HUES6 (cell line): Measurements from ENCODE around the gene SYNE2.
A peak's percentile ranks its signal among the peaks of the same experiment; 100 is the strongest.

ENCODE experiments used
- H3K27ac ChIP-seq: 2 replicates; pipeline ENCODE4 v1.7.0; 2013; ENCODE audit warnings: low read depth, mild to moderate bottlenecking, low read length, inconsistent platforms
- H3K27me3 ChIP-seq: 2 replicates; pipeline ENCODE4 v1.6.1; 2013; ENCODE audit warnings: low read length; ENCODE audit not compliant: control insufficient read depth, insufficient read depth
- H3K36me3 ChIP-seq: 2 replicates; pipeline ENCODE4 v1.6.1; 2013; ENCODE audit warnings: low read length; ENCODE audit not compliant: control insufficient read depth, insufficient read depth
- H3K4me1 ChIP-seq: 2 replicates; pipeline ENCODE4 v1.6.1; 2013; ENCODE audit warnings: low read length; ENCODE audit not compliant: control insufficient read depth, insufficient read depth
- H3K4me3 ChIP-seq: 2 replicates; pipeline ENCODE4 v1.5.1; 2013; ENCODE audit warnings: low read depth, low read length
- H3K9ac ChIP-seq: one replicate; pipeline ENCODE4 v1.6.1; 2013; ENCODE audit warnings: mild to moderate bottlenecking, low read length
- H3K9me3 ChIP-seq: 2 replicates; pipeline ENCODE4 v1.6.1; 2013; ENCODE audit warnings: low read depth, low read length; ENCODE audit not compliant: control insufficient read depth, insufficient read depth

The SYNE2 gene

DNA sequence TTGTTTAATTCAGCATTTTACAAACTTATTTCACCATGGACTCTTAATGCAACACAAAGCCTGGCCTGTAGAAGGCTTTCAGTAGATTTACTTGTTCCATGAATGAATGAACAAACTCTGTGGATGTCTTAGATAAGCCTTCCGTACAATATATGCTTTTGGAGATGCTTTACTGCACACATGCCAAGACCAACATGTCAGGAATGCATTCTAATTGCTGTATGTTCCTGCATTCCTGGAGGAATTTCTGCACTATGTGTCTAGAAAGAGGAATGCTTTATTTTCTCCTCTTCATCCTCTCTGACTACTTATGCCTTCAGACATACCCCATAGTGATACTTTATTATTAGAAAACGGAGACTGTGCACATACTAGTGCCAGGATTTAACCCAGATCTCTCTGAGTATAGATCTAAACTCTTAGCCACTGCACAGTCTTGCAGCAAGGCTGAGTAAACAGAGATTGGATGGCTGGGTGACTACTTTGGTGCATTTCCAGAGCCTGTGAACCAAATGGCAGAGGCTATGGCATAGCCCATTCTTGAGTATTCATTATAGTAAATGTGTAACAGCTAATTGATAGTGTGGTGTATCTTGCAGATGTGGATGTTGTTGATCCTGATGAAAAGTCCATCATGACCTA lies 108.2 kb downstream of the SYNE2 start:
- no peaks in the 10 kb centered on the region for H3K27me3 ChIP-seq
- H3K27ac ChIP-seq = no peak overlapping the region
- H3K4me1 ChIP-seq = peaks cover 17% of the 10 kb centered on the region
- H3K36me3 ChIP-seq = peaks cover 14% of the 10 kb centered on the region
- no peak overlapping the region for H3K9ac ChIP-seq
- no peaks in the 10 kb centered on the region for H3K9me3 ChIP-seq
- H3K4me3 ChIP-seq = no peak overlapping the region

DNA sequence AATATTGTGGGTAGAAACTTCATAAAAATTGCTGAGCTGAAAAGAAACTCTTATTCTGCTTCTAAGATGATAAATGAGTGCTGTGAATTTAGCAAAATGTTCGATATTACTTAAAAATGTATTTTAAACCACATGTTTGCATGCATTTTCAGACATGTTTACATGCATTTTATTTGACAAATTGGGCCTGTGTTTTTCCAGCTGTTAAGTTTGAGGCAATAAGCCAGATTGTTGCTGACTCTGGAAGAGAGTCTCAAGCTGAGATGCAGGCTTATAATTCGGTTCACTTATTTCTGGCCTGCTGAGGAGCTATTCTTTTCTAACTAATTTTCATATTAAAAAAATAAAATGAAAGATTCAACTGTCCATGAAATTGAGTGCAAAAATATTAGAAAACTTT lies 110.1 kb downstream of the SYNE2 start:
- no peak overlapping the region for H3K27ac ChIP-seq
- no peak overlapping the region for H3K9ac ChIP-seq
- H3K4me3 ChIP-seq = no peak overlapping the region
- H3K4me1 ChIP-seq = peaks cover 17% of the 10 kb centered on the region
- no peaks in the 10 kb centered on the region for H3K9me3 ChIP-seq
- peaks cover 16% of the 10 kb centered on the region for H3K36me3 ChIP-seq
- H3K27me3 ChIP-seq = no peaks in the 10 kb centered on the region

DNA sequence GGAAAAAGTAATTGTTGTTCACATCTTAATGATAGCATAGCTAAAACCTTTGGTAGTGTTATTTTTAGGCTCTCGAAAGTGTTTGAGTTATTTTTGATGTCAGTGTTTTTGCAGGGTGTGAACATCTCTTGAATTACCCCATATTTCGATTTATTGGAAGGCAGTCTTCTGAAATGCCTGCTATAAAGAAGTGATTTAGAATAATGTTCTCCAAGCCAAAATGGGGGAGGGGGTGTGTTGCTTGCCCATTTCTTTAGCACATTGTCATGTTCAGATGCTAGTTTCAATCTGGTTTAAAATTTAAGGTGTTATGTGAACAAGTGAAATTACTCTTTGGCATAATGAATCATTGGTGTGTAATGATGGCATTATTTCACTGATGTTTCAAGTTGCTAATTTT lies 110.6 kb downstream of the SYNE2 start:
- Histone ChIP-seq H3K36me3 (peaks cover 19% of the 10 kb centered on the region), H3K9ac (no peak overlapping the region), H3K9me3 (no peaks in the 10 kb centered on the region), H3K4me3 (no peak overlapping the region), H3K4me1 (peaks cover 17% of the 10 kb centered on the region), H3K27ac (peak overlapping the region; percentile 56; the same call in 1 of the 2 replicates), H3K27me3 (no peaks in the 10 kb centered on the region)

DNA sequence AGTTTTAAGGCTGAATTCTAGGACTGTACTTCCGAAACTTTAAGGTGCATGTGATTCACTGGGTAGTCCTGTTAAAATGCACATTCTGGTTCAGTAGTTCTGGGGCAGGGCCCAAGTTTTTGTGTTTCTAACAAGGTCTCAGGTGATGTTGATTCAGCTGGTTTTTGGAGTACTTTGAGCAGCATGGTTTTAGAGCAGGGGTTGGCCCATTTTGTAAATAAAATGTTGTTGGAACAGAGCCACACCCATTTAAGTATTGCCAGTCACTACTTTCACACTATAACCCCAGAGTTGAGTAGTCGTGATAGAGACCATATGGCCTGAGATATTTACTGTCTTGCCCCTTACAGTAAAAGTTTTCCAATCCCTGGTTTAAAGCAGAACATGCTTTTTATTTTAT lies 111.3 kb downstream of the SYNE2 start:
- peak overlapping the region; percentile 56; the same call in 1 of the 2 replicates for H3K27ac ChIP-seq
- H3K36me3 ChIP-seq = peaks cover 19% of the 10 kb centered on the region

DNA sequence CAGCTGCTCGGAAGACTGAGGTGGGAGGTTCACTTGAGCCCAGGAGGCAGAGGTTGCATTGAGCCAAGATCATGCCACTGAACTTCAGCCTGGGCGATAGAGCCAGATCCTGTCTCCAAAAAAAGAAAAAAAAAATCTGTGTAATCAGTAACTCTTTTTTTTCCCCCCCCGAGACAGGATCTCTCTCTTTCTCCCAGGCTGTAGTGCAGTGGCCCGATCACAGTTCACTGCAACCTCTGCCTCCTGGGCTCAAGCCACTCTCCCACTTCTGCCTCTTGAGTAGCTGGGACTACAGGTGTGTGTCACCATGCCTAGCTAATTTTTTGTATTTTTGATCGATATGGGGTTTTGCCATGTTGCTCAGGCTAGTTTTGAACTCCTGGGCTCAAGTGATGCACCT lies 113.6 kb downstream of the SYNE2 start:
- peaks cover 17% of the 10 kb centered on the region for H3K4me1 ChIP-seq
- H3K9me3 ChIP-seq = no peaks in the 10 kb centered on the region
- no peak overlapping the region for H3K9ac ChIP-seq
- no peaks in the 10 kb centered on the region for H3K27me3 ChIP-seq
- no peak overlapping the region for H3K27ac ChIP-seq
- H3K36me3 ChIP-seq = peaks cover 19% of the 10 kb centered on the region
- H3K4me3 ChIP-seq = no peak overlapping the region

More for the DNA sequence above, 111.3 kb downstream of the SYNE2 start:
- Histone ChIP-seq H3K9me3 (no peaks in the 10 kb centered on the region), H3K4me1 (peaks cover 17% of the 10 kb centered on the region), H3K9ac (no peak overlapping the region), H3K4me3 (no peak overlapping the region), H3K27me3 (no peaks in the 10 kb centered on the region)

GRCh38 chr14:63972323-63972932 lies 119.6 kb downstream of the SYNE2 start:
- Histone ChIP-seq H3K36me3 (peaks cover 12% of the 10 kb centered on the region), H3K27ac (no peak overlapping the region), H3K27me3 (no peaks in the 10 kb centered on the region), H3K9ac (no peak overlapping the region), H3K9me3 (no peaks in the 10 kb centered on the region), H3K4me1 (no peaks in the 10 kb centered on the region), H3K4me3 (no peak overlapping the region)

GRCh38 chr14:63974176-63974575 lies 121.4 kb downstream of the SYNE2 start:
- H3K9me3 ChIP-seq = no peaks in the 10 kb centered on the region
- H3K27me3 ChIP-seq = no peaks in the 10 kb centered on the region
- H3K9ac ChIP-seq = no peak overlapping the region
- H3K36me3 ChIP-seq = peaks cover 16% of the 10 kb centered on the region
- H3K4me1 ChIP-seq = no peaks in the 10 kb centered on the region
- H3K4me3 ChIP-seq = no peak overlapping the region
- no peak overlapping the region for H3K27ac ChIP-seq

DNA sequence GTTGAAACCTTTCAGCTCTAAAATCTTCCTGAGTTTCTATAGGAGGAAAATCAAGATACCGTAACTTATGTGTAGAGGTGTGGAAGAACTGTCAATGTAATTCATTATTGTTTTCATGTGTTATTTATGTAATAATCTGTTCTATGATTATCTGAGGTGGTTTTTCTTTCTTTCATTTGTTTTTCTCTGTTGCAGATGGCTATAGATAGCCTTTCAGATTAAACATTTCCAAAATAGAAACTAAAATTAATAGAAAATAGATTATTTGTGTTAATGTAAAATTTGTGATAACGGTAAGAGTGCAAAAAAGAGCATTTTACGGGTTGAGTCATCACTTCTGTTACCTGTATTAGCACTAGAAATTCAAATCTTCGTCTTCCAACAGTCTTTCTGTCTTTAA lies 128.8 kb downstream of the SYNE2 start:
- Histone ChIP-seq H3K4me1 (no peaks in the 10 kb centered on the region), H3K9me3 (no peaks in the 10 kb centered on the region), H3K9ac (no peak overlapping the region), H3K36me3 (peaks cover 22% of the 10 kb centered on the region), H3K4me3 (no peak overlapping the region), H3K27me3 (no peaks in the 10 kb centered on the region), H3K27ac (no peak overlapping the region)

DNA sequence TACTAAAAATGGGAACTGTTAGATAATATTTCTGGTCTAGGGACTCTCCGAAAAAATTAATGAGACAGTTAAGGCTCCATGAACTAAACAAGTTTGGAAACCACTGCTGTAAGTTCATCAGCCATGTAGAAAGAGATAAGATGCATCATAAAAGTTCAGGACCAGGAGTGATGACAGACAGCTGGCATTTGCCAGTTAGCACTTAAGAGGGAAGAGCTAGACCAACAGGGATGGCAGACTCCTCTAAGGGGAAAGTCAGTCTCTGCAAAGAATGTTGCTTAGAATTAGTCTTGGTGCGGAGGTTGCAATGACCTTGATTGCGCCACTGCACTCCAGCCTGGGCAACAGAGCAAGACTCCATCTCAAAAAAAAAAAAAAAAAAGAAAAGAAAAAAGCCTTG lies 129.4 kb downstream of the SYNE2 start:
- peaks cover 23% of the 10 kb centered on the region for H3K36me3 ChIP-seq
- H3K27ac ChIP-seq = no peak overlapping the region
- no peak overlapping the region for H3K9ac ChIP-seq

GRCh38 chr14:63982629-63983028 lies 129.8 kb downstream of the SYNE2 start:
- no peak overlapping the region for H3K9ac ChIP-seq
- no peaks in the 10 kb centered on the region for H3K4me1 ChIP-seq
- no peak overlapping the region for H3K4me3 ChIP-seq
- peaks cover 21% of the 10 kb centered on the region for H3K36me3 ChIP-seq
- no peak overlapping the region for H3K27ac ChIP-seq
- no peaks in the 10 kb centered on the region for H3K9me3 ChIP-seq
- H3K27me3 ChIP-seq = no peaks in the 10 kb centered on the region

More for the DNA sequence above, 129.4 kb downstream of the SYNE2 start:
- Histone ChIP-seq H3K4me1 (no peaks in the 10 kb centered on the region), H3K4me3 (no peak overlapping the region), H3K27me3 (no peaks in the 10 kb centered on the region), H3K9me3 (no peaks in the 10 kb centered on the region)

DNA sequence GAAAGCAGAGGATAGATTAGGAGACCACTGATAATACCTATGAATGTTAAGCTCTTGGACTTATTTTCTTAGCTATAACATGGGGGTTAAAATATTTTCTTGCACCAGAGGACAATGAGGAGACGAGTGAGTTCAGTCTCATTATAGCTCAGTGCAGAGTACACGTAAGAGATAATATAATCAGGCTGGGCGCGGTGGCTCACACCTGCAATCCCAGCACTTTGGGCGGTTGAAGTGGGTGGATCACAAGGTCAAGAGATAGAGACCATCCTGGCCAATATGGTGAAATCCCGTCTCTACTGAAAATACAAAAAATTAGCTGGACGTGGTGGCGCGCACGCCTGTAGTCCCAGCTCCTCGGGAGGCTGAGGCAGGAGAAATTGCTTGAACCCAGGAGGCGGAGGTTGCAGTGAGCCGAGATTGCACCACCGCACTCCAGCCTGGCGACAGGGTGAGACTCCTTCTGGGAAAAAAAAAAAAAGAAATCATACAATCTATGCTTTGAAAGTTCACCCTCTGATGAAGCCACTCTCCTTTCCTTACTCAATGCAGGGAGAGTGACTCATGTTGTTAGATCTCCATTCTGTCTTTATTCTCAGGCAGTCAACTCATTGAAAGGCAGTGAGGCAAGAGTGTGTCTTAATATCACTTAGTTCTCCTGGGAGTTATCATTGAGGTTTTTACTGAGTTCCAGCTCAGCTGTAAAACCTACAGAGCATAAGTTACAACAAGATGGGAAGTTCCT lies 134.2 kb downstream of the SYNE2 start:
- Histone ChIP-seq H3K4me1 (no peaks in the 10 kb centered on the region), H3K4me3 (no peak overlapping the region), H3K27me3 (no peaks in the 10 kb centered on the region), H3K9ac (no peak overlapping the region), H3K36me3 (peaks cover 16% of the 10 kb centered on the region; the same call in 1 of the 2 replicates), H3K9me3 (no peaks in the 10 kb centered on the region), H3K27ac (no peak overlapping the region)
